ENCODE measurements around the gene PLCL1.
A peak's percentile ranks its signal among the peaks of the same experiment; 100 is the strongest.

Gene PLCL1

GRCh38 chr2:197858607-197859140, 54.3 kb downstream of the PLCL1 start:
- DNase-seq, result no peak

DNA sequence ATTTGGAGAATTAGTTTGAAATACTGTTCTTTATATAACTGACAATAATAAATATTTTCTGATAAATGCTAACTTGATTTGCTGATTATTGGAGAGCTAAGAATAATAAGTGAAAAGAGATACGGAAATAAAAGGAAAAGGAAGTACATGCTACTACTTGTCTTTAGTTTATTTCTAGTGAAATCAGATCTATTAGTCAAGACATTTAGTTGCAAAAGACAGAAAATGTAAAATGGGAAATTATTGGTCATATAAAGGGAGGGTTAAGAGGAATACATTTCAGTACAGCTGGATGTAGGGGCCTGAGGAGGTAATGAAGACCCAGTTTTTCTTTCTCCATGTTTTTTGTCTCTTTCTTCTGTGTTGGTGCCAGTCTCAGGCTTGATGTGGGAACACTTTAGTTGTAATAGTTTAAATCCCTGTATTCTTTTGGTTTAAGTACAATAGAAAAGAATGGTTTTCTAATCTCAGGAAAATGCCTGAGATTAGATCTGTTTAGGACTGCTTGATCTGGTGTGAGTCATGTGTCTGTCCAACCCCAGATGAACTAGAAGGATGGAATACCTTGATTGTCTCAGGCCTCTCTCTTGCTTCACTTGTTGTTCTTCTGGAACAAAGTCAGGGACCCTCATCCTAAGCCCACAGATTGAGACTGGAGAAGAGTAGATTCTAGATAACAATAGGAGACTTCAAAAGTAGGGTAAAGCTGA, 58.0 kb downstream of the PLCL1 start:
- no peak for DNase-seq

DNA sequence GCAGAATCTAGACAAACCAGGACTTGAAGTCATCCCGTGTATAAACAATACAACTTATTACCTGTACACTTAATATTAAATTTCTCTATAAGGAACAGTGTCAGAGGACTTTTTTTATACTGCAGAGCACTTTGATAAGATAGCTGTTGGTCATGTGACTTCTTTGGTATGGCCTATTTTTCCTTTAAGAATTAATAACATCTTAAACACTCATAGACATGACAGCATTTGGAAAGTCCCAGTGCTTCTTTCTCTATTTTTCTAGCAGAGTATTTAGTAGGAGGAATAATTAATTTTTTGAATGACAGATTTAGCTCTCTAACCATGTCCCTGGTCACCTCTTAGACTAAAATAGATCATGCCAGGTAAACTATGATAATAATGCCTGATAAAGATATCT, 59.4 kb downstream of the PLCL1 start:
- DNase-seq, result no peak

DNA sequence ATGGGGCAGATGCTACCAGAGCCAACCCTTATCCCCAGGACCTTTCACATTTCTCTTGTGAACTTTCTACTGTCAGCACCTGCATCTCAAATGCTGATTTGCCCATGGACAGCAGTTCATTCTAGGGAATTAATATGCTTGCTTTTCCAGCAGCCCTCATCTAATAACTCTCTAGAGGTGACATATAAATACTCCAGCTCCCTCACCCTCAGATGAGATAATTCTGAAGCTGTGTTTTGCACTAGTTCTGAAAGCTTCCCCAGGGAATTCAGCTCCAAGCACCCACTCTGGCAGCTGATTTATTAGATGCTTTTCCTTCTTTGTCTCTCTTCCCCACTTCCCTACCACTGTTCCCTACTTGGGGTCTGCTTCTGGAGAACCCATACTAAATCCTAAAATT, 62.1 kb downstream of the PLCL1 start:
- no peak for DNase-seq

DNA sequence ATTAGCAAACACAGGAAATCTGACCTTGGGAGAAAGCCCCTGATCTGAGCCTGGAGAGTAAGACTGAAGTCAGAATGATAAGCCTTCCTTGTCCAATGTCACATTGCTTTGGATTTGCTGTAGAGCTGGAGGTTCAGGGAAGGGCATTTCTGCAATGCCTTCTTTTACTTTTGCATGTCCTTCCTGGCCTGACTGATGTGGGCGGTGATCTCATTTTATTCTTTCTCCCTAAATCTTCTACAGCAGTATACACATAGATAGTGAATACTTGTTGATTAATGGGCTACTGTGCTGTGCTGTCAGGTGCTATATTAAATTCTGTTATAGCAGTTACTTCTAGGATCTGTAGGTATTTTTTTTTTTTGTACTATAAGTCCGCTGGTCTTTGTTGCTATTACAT, 62.6 kb downstream of the PLCL1 start:
- no peak for DNase-seq

DNA sequence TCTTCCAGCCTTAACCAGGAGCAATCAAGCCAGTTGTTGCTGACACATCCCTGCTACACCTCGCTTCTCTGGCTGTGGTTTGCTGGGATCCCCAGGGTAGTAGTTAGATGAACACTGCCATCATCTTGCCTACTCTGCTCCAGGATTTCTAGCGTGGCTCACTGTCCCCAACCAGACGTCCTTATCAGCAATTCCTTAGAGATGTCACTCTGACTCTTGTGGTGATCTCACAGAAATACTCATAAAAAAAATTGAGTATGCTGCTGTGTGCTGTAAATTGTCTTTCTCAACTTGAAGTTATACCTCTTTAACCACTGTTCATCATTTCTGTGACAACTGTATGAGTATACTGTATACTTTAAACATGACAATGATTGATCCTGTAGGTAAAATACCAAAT, 63.2 kb downstream of the PLCL1 start:
- no peak for DNase-seq

- DNase-seq, result no peak
Measured at GRCh38 chr2:197868206-197868605, 63.8 kb downstream of the PLCL1 start.

DNA sequence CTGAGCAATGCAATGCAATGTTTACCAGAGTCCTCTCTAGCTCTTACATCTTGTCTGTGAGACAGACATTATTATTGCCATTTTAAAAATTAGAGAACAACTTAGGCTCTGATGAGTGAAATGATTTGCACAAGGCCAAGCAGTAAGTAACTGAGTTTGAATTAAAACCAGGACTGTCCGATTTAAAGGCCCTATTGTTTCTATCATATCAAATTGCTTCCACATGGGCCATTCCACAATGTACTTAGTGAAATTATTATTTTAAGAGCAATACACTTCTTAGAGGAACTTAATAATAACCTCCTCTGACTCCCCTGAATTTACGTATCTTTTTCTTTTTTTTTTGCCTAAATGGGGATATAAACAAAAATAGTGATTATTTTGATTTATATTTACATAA, 64.6 kb downstream of the PLCL1 start:
- no peak for DNase-seq

DNA sequence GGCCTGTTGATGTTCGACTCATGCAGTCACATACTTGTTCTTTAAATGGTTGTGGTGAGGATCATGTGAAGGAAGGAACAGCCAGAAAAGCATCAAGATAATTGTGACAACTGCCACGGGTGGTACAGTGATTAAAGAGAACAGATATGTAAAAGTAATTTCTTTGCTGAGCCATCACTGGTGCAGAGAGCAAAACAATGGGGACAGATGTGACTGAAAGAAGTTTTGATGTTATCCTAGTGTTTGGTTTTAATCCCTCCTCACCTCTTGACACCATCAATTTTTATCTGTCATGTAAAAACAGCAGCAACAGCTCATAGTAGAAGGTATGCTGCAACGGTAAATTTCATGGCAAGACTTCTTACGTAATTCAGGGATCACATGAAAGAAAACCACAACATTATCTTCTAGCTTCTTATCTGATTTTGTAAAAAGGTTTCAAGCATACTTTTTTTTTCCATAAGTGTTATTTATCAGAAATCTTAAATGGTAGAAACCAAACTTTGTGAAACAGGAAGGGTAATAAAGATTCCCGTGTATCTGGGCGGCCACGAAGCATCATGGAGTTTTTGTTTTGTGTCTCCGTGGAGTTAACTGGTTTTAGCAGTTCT, 65.2 kb downstream of the PLCL1 start:
- DNase-seq, result no peak

DNA sequence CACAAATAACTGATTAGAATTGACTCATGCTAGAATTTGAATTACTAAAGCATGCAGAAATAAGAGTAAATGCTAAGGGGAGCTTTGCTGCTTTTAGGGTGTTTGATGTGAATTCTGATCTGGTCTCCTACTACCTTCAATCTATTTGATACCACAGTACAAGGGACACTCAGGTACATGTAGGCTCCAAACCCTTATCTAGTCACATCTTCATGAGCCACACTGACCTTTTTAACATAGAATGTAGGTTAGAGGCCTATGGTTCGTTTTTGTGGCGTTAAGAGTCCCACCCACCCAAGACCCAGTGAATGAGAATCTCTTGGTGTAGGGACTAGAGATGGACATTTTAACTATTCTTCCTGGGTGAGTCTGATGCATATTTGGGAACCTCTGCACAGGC, 65.7 kb downstream of the PLCL1 start:
- DNase-seq, result no peak

- DNase-seq, result no peak
Measured at GRCh38 chr2:197871780-197872456, 67.5 kb downstream of the PLCL1 start.

- peak; percentile 7 for DNase-seq
Measured at GRCh38 chr2:197873293-197873701, 68.9 kb downstream of the PLCL1 start.

GRCh38 chr2:197875763-197876162, 71.4 kb downstream of the PLCL1 start:
- no peak for DNase-seq

DNA sequence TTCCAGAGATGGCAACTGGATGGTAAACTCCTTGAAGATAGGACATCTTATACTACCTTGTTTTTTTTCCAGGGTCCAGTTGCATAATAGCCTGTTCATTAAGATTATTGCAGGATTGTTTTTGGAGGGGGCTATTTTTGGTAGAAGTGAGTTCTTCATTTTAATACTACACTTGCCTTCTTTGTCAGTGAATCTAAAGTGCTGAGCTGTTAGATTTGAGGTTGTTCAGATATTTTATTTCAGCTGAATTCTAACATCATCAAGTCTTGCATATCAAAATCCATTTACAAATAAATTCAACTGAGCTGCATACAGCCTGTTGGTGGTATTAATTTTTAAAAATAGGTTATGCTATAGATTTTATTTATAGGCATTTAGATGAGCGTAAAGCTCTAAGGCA, 72.1 kb downstream of the PLCL1 start:
- DNase-seq, result no peak

DNA sequence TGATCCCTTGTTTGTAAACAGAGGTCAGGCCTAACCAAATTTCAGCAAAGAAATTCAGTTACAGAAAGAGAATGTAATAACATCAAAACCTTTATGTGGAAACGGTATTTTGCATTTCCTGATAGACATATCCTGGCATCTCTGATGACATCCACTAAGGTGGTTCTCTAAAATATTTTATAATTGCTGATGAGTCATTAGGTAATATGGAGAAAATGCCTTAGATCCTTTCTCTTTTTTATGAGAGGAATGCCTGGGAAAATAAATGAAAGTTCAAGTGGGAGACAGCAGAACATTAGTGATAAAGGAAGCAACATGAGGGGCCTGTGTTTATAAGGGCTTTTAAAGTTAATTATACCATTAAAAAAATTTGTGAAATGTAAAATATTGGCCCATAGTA, 72.6 kb downstream of the PLCL1 start:
- no peak for DNase-seq

DNA sequence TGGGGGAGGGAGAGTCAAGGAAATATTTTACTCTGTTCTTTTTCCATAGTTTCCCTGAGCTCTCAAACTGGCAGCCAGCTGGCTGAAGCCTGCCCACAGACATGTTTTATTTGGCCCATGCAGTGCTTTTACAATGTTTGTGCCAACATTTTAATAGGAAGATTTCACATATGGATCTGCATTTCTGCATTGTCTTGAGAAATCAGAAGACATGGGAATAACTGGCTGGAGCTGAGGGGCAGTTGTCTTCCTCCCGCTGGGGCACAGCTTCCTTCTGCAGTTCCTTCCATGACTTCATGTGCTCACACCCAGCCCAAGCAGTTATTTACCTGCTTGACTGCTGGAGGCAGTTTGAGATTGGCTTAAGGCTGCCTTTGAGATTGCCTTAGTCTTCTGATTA, 74.4 kb downstream of the PLCL1 start:
- DNase-seq, result no peak

GRCh38 chr2:197879812-197880408, 75.5 kb downstream of the PLCL1 start:
- no peak for DNase-seq

- no peak for DNase-seq
Measured at GRCh38 chr2:197883354-197884032, 79.1 kb downstream of the PLCL1 start.

- DNase-seq, result no peak
Measured at GRCh38 chr2:197884252-197884651, 79.9 kb downstream of the PLCL1 start.

GRCh38 chr2:197885126-197885525, 80.7 kb downstream of the PLCL1 start:
- no peak for DNase-seq

GRCh38 chr2:197885587-197885986, 81.2 kb downstream of the PLCL1 start:
- DNase-seq, result no peak

GRCh38 chr2:197888321-197888720, 83.9 kb downstream of the PLCL1 start:
- no peak for DNase-seq

- no peak for DNase-seq
Measured at GRCh38 chr2:197889041-197889440, 84.6 kb downstream of the PLCL1 start.

Data from NCI-H1694 treated with DMSO at 0.1 percent for 48 hours (cell line).